ENCODE measurements around the gene DMD. TPM values are rescaled to one million over a fixed set of nuclear protein-coding genes. Genes with fewer than 3 reads are reported as not detected.

Gene DMD
- total and polyA plus RNA-seq, 9 donors, result 14.0 to 70.5 (median 37.6) TPM

DNA sequence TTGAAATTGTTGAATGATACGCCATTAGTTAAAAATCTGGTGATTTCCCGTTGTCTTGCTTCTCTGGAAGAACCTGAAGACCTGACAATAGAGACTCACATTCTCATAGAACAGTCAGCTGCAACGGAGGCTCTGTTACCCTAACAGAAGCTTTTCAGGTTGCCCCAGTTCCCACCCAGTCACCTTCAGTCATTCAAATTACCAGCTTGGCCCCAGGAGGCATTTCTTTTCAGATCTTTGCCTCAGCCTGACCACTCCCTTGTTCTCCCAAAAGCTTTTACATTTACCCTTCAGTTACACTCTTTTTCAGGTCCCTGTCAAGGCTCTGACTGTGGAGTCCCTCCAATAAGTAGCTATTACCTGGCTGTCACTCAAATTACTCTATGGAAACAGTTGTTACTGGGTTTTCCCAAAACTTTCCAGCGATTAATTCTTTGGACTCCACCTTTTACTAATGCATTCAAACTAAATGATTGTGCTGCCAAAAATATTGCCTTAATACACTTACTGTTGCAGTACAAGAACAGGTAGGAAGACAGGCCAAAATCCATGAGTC is 1977.3 kb downstream of the DMD start:
- Histone ChIP-seq H3K4me3 (no peak overlapping the region), H3K4me1 (ENCODE audit: insufficient read depth) (no peaks in the 10 kb centered on the region), H3K9me3 (no peaks in the 10 kb centered on the region), H3K36me3 (no peaks in the 10 kb centered on the region), H3K27me3 (no peaks in the 10 kb centered on the region), H3K27ac (no peak overlapping the region)
- intact Hi-C loops (cut with DNase I), result no loop called here
- WGBS, 3 donors, result 55 to 63% (median 60%) methylated on average over 4 of the region's 4 CpGs
- TF ChIP-seq POLR2A (IDR thresholded peaks at IDR 0.05) (no peak), EP300 (IDR thresholded peaks at IDR 0.05) (no peak)
- TF ChIP-seq, protein P1, sequence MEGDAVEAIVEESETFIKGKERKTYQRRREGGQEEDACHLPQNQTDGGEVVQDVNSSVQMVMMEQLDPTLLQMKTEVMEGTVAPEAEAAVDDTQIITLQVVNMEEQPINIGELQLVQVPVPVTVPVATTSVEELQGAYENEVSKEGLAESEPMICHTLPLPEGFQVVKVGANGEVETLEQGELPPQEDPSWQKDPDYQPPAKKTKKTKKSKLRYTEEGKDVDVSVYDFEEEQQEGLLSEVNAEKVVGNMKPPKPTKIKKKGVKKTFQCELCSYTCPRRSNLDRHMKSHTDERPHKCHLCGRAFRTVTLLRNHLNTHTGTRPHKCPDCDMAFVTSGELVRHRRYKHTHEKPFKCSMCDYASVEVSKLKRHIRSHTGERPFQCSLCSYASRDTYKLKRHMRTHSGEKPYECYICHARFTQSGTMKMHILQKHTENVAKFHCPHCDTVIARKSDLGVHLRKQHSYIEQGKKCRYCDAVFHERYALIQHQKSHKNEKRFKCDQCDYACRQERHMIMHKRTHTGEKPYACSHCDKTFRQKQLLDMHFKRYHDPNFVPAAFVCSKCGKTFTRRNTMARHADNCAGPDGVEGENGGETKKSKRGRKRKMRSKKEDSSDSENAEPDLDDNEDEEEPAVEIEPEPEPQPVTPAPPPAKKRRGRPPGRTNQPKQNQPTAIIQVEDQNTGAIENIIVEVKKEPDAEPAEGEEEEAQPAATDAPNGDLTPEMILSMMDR (IDR thresholded peaks at IDR 0.05), result no peak
- DNase-seq, result no peak

DNA sequence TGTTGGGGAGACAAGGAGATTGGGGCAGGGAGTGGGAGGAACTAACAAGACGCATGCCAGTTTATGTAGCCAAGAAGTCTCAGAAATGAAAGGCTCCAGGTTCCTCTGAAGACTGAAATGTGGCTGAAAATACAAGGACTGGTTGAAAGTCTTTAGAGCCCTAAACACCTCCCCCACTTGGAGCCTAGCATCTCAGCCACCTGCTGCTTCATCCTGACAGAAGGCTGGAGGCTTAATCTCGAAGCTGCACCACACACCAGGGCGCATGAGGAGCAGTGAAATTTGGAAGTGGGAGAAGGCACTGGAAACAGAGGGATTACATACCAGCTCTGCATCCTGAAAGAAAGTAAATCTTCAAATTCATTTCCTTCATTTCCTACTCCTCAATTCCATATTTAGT is 1978.8 kb downstream of the DMD start:
- H3K36me3 ChIP-seq, result no peaks in the 10 kb centered on the region
- H3K4me3 ChIP-seq, result no peak overlapping the region
- H3K27me3 ChIP-seq, result no peaks in the 10 kb centered on the region
- no peaks in the 10 kb centered on the region for H3K4me1 ChIP-seq (ENCODE audit: insufficient read depth)
- no peak overlapping the region for H3K27ac ChIP-seq
- no peaks in the 10 kb centered on the region for H3K9me3 ChIP-seq
- no peak for DNase-seq
- TF ChIP-seq EP300 (IDR thresholded peaks at IDR 0.05) (no peak), POLR2A (IDR thresholded peaks at IDR 0.05) (no peak)
- TF ChIP-seq, protein P1 (IDR thresholded peaks at IDR 0.05), result no peak
- intact Hi-C loops (cut with DNase I), result no loop called here
- WGBS, 3 donors, result 56 to 60% (median 57%) methylated on average over 3 of the region's 3 CpGs

DNA sequence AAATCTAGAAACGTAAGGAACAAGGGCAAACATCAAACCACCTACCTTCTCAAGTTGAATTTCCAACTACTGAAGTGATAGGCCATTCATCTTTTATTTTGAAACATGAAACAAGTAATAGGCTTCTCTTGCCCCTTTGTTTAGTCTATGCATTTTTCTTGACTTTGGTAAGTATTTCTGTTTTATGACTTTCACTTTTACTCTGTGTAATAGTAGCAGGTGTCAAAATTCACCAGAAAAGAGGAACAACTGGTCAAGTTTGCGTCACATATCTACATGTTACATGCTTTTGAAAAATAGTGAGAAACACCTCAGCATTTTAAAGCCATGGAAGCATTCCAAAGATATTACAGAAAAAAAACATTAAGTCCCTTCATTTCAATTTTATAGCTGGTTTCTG is 1982.4 kb downstream of the DMD start:
- WGBS, 3 donors, result 33 to 42% (median 39%) methylated on average over 2 of the region's 2 CpGs
- no peak overlapping the region for H3K4me3 ChIP-seq
- H3K36me3 ChIP-seq, result no peaks in the 10 kb centered on the region
- no peak for TF ChIP-seq EP300 (IDR thresholded peaks at IDR 0.05)
- TF ChIP-seq POLR2A (IDR thresholded peaks at IDR 0.05), result no peak
- TF ChIP-seq, protein P1 (IDR thresholded peaks at IDR 0.05), result no peak
- no peaks in the 10 kb centered on the region for H3K27me3 ChIP-seq
- DNase-seq, result no peak
- no peak overlapping the region for H3K27ac ChIP-seq
- H3K4me1 ChIP-seq (ENCODE audit: insufficient read depth), result no peaks in the 10 kb centered on the region
- H3K9me3 ChIP-seq, result no peaks in the 10 kb centered on the region
- intact Hi-C loops (cut with DNase I), result no loop called here

DNA sequence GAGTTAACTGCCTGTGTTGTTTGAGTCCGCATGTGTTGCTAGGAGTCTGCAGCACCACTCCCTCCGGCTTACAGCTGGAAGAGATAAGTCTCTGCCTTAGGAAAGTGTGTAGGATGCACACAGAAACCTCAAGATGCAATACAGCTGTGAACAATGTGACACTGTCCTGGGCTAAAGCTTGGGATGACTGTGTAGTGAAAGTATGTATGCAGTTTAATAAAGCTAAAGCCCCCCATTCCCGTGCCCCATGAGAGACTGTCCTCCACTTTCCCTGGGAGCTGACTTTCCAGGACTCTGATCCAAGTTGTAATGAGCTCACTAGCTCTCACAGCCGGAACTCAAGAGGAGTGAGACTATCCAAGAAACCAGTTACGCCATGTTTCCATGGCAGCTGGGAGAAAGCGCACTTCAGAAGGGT is 1982.9 kb downstream of the DMD start:
- Histone ChIP-seq H3K4me1 (ENCODE audit: insufficient read depth) (no peaks in the 10 kb centered on the region), H3K9me3 (no peaks in the 10 kb centered on the region), H3K36me3 (no peaks in the 10 kb centered on the region), H3K27ac (no peak overlapping the region), H3K4me3 (no peak overlapping the region), H3K27me3 (no peaks in the 10 kb centered on the region)
- intact Hi-C loops (cut with DNase I), result no loop called here
- DNase-seq, result peak; percentile 30 to 55 (median 36)
- TF ChIP-seq, protein P1 (IDR thresholded peaks at IDR 0.05), result no peak
- TF ChIP-seq POLR2A (IDR thresholded peaks at IDR 0.05), result no peak
- no peak for TF ChIP-seq EP300 (IDR thresholded peaks at IDR 0.05)
- 39 to 42% (median 41%) methylated on average over 6 of the region's 6 CpGs for WGBS, 3 donors

All from ovary (tissue), 9 donors.